GM18909 (cell line): ENCODE results near the gene SQOR.
"Not testable (repeated sequence)": the region's sequence is repeated elsewhere in the genome, so short reads cannot be mapped to it uniquely, and the experiment has no call there.

Experiments used
- ATAC-seq: cut with Tn5 transposase; IDR thresholded peaks from one replicate; pipeline ENCODE4 v1.9.1; 2021; ENCODE audit warnings: mild to moderate bottlenecking; ENCODE audit not compliant: unreplicated experiment, poor library complexity

The SQOR gene

GRCh38 chr15:45630917-45631691 lies 3.7 kb upstream of the SQOR start:
- ATAC-seq: no peak

- no peak for ATAC-seq
Observed at GRCh38 chr15:45631776-45632175, 3.1 kb upstream of the SQOR start.

- peak; percentile 58 for ATAC-seq
Observed at GRCh38 chr15:45635191-45635638, 386 bp downstream of the SQOR start.

GRCh38 chr15:45635763-45636292 lies 999 bp downstream of the SQOR start:
- ATAC-seq: no peak

- ATAC-seq: no peak
Observed at GRCh38 chr15:45637141-45637540, 2.3 kb downstream of the SQOR start.

GRCh38 chr15:45637552-45638033 lies 2.8 kb downstream of the SQOR start:
- peak; percentile 62 for ATAC-seq

GRCh38 chr15:45640616-45641015 lies 5.8 kb downstream of the SQOR start:
- ATAC-seq: no peak

- ATAC-seq: no peak
Observed at GRCh38 chr15:45641374-45641781, 6.5 kb downstream of the SQOR start.

- ATAC-seq: no peak
Observed at GRCh38 chr15:45641999-45642932, 7.4 kb downstream of the SQOR start.

- no peak for ATAC-seq
Observed at GRCh38 chr15:45644437-45644836, 9.6 kb downstream of the SQOR start.

GRCh38 chr15:45645026-45645980 lies 10.5 kb downstream of the SQOR start:
- ATAC-seq: no peak

GRCh38 chr15:45646220-45646619 lies 11.4 kb downstream of the SQOR start:
- no peak for ATAC-seq

- no peak for ATAC-seq
Observed at GRCh38 chr15:45647828-45648227, 13.0 kb downstream of the SQOR start.

- ATAC-seq: peak; percentile 51
Observed at GRCh38 chr15:45648521-45649200, 13.8 kb downstream of the SQOR start.

- not testable (repeated sequence) for ATAC-seq
Observed at GRCh38 chr15:45650007-45650406, 15.2 kb downstream of the SQOR start.

GRCh38 chr15:45650889-45651525 lies 16.2 kb downstream of the SQOR start:
- no peak for ATAC-seq

- ATAC-seq: no peak
Observed at GRCh38 chr15:45653702-45654424, 19.0 kb downstream of the SQOR start.

GRCh38 chr15:45654749-45655148 lies 19.9 kb downstream of the SQOR start:
- ATAC-seq: no peak
